ENCODE results near the gene ADRA2B.

DNA sequence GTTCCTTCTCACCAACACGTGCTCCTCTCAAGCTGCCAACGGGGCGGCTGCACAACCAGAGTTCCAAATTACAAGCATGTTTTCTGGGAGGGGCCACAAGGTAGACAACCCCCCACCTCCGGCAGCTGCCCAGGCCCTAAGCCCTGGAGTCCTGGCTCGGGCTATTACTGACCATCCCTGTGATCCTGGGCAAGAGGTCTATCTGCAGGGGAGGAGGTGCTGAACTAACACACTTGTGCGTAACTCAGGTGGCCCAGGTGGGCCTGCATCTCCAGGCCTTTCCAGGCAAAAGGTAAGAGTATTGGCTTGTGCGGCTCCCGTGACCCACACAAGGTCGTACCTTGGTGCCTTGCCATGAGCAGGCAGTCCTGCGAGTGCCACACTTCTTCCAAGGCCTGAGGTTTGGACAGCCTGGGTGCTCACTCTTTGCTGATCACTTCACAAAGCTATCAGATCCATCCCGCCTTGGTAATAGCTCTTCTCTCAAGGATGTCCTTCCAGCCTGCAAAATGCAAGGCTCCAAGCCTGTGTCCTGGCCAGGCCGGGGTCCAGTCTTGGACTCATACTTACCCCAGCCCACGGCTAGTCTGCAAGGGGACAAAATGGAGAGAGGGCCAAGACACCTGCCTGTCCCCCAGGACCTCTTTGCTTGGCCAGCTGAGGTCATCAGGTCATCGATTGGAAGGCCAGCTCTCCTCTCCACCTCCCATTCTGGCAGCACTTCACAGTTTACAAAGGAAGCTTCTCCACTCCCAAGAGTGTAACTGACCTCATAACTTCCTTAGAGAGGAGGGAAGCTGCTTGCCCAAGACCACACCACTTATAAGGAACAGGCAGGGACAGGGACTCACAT, 33.9 kb downstream of the ADRA2B start:
- TF ChIP-seq, protein P1, sequence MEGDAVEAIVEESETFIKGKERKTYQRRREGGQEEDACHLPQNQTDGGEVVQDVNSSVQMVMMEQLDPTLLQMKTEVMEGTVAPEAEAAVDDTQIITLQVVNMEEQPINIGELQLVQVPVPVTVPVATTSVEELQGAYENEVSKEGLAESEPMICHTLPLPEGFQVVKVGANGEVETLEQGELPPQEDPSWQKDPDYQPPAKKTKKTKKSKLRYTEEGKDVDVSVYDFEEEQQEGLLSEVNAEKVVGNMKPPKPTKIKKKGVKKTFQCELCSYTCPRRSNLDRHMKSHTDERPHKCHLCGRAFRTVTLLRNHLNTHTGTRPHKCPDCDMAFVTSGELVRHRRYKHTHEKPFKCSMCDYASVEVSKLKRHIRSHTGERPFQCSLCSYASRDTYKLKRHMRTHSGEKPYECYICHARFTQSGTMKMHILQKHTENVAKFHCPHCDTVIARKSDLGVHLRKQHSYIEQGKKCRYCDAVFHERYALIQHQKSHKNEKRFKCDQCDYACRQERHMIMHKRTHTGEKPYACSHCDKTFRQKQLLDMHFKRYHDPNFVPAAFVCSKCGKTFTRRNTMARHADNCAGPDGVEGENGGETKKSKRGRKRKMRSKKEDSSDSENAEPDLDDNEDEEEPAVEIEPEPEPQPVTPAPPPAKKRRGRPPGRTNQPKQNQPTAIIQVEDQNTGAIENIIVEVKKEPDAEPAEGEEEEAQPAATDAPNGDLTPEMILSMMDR (IDR thresholded peaks at IDR 0.05) = no peak
- TF ChIP-seq POLR2A (IDR thresholded peaks at IDR 0.05) = no peak

Measured in upper lobe of left lung (tissue), 4 donors.